ELF-1 (cell line): ENCODE results near the gene TSPAN13.
A peak's percentile ranks its signal among the peaks of the same experiment; 100 is the strongest.
"Not testable (repeated sequence)": the region's sequence is repeated elsewhere in the genome, so short reads cannot be mapped to it uniquely, and the experiment has no call there.

Experiments
- DNase-seq: peaks from one replicate; pipeline ENCODE4 v3.0.0-alpha.2; 2016; ENCODE audit warnings: low read depth, low spot score

The TSPAN13 gene

DNA sequence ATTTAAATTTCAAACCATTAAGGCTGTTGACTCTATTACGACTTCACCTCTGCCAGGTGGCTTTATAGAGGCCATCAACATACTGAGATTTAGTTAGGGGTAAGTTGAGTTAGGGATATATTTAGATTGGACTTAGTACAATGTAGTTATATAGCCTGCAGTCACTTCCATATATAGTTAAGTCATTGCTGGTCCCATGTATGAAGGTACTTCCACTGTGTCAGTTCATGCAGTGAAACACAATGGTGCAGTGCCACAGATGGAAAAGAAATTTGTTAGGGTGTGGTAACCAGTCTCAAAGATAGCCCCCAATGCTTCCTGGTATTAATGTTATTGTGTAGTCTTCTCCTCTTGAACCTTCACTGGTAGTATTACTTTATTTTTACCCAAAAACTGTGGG, 12.6 kb upstream of the TSPAN13 start:
- DNase-seq = no peak

- DNase-seq = no peak
Measured at GRCh38 chr7:16741676-16742075, 11.9 kb upstream of the TSPAN13 start.

- DNase-seq = no peak
Measured at GRCh38 chr7:16742547-16742946, 11.0 kb upstream of the TSPAN13 start.

- DNase-seq = no peak
Measured at GRCh38 chr7:16743236-16743635, 10.3 kb upstream of the TSPAN13 start.

- DNase-seq = no peak
Measured at GRCh38 chr7:16744518-16745250, 8.9 kb upstream of the TSPAN13 start.

- no peak for DNase-seq
Measured at GRCh38 chr7:16745645-16746044, 7.9 kb upstream of the TSPAN13 start.

DNA sequence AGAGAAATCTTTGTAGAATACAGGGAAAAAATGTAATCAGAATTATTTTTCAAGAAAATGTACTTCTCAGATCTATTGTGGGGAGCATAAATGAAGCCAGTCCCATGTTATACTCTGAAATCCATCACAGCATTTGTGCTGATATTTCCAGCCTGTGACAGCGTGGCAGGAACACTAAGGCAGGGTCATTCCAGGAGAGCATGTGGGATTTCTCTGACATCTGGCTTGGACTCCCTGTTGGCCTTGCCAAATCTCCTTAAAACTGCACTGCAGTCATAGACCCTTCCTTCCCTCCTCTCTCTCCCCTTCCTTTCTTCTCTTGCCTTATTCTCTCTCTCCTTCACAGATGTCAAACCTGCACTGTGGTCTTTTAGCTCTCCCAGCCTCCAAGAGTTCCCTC, 6.5 kb upstream of the TSPAN13 start:
- DNase-seq = no peak

- DNase-seq = peak; percentile 80
Measured at GRCh38 chr7:16753932-16754855, 639 bp downstream of the TSPAN13 start.

- DNase-seq = peak; percentile 13
Measured at GRCh38 chr7:16754856-16755317, 1.3 kb downstream of the TSPAN13 start.

- no peak for DNase-seq
Measured at GRCh38 chr7:16755397-16755796, 1.8 kb downstream of the TSPAN13 start.

DNA sequence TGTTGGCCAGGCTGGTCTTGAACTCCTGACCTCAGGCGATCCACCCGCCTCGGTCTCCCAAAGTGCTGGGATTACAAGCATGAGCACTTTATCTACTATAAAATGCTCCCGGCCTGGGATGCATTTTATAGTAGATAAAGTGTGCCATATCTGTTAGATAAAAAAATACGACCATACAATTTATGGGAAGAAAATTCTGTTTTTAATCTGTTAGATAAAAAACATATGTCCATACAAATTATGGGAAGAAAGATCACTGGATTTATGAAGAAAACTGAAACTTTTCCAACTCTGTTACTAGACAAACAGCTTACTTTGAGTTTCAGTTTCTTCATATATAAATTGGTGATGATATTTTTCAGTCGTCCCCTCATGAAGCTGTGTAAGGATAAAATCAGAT, 4.5 kb downstream of the TSPAN13 start:
- no peak for DNase-seq

GRCh38 chr7:16758631-16759611, 5.4 kb downstream of the TSPAN13 start:
- DNase-seq = no peak

GRCh38 chr7:16759840-16760239, 6.3 kb downstream of the TSPAN13 start:
- DNase-seq = no peak

DNA sequence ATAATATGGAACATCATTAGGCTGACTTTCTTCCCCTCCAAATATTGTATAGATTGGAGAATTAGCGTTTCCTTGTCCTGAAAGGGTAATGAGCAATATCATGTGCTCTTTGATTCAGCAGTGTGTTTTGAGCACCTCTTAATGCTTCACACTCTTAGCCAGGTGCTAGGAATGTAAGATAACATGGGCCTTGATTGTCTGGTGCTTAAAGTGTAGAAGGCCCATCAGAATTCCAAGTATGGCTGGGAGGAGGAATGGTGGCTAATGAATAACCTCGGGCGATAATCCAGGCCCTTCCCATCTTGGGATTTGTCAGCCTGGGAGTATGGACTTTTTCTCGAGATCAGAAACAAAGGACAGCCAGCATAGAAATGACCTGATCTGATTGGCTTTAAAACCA, 8.6 kb downstream of the TSPAN13 start:
- DNase-seq = peak; percentile 74

GRCh38 chr7:16764942-16765341, 11.4 kb downstream of the TSPAN13 start:
- no peak for DNase-seq

DNA sequence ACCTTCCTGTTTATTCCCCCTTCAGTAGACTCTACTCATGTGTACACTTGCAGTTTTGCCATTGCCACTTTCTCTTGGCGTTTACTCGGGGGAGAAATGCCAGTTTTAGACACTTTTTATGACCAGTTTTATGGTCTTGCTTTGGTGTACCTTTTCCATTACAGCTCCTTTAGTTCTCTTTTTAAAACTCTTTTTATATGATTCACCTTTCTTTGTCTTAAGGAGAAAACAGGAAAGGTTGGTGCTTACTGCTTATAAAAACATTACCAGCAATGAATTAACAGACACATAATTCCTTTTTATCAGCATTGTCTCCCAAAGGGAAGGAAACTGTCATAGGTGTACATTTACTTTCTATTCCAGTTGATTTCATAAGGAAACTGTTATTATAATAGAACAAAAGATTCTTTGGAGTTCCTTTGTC, 11.9 kb downstream of the TSPAN13 start:
- DNase-seq = no peak

DNA sequence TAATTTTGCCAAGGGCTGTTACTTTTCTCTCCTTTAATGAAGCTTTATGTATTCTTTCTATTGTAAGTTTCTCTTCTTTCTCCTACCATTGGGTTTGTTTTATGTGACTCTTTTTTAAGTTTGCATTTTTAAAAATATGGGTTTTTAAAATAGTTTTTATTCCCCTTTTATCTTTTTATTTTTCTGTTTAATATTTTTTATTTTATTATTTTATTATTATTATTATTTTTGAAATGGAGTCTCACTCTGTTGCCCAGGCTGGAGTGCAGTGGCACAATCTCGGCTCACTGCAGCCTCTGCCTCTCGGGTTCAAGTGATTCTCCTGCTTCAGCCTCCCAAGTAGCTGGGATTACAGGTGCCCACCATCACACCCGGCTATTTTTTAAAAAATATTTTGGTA, 16.4 kb downstream of the TSPAN13 start:
- not testable (repeated sequence) for DNase-seq

- peak; percentile 5 for DNase-seq
Measured at GRCh38 chr7:16770657-16771329, 17.2 kb downstream of the TSPAN13 start.

DNA sequence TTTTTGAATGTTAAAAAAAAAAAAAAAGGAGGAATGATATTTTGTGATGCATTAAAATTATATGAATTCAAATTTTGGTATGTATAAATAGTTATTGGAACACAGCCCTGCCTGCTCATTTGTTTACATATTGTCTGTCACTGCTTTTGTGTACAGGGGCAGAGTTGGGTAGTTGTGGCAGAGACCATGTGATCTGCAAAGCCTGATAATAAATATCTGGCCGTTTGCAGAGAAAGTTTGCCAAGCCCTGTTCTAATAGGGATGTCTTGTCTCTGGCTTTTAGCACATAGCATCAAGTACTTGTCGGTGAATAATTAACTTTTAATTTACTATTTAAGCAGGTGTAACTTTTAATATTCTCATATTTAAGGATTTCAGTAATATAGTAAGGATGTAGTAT, 19.8 kb downstream of the TSPAN13 start:
- no peak for DNase-seq

DNA sequence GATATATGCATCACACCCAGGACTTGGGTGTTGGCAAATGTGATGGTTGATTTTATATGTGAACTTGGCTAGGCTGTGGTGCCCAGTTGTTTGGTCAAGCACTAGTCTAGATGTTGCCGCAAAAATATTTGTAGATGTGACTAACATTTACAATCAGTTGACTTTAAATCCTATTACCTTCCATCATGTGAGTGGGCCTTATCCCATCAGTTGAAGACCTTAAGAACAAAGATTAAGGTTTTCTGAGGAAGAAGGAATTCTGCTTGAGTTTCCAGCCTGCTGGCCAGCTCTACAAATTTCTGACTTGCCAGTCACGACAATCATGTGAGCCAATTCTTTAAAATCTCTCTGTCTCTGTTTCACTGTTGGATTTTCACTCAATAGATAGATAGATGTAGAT, 20.3 kb downstream of the TSPAN13 start:
- DNase-seq = no peak

- DNase-seq = no peak
Measured at GRCh38 chr7:16774294-16774693, 20.7 kb downstream of the TSPAN13 start.
